Stimulated activated CD4-positive, alpha-beta T cell treated with anti-CD3 and anti-CD28 coated beads, Interleukin-1b, Interleukin-23, amount 100 ng/mL, for 4 hours (primary cell): ENCODE results near the gene MS4A6E.
"Not testable (repeated sequence)": the region's sequence is repeated elsewhere in the genome, so short reads cannot be mapped to it uniquely, and the experiment has no call there.

Source experiments
- DNase-seq, 2 donors: peaks; one replicate each; pipeline ENCODE4 v3.0.0-alpha.2; 2020; ENCODE audit warnings: low read depth in 2 of 2

MS4A6E gene

GRCh38 chr11:60336767-60337391 is 9.8 kb downstream of the MS4A6E start:
- no peak for DNase-seq

GRCh38 chr11:60338053-60338452 is 11.0 kb downstream of the MS4A6E start:
- no peak for DNase-seq

GRCh38 chr11:60339356-60339755 is 12.3 kb downstream of the MS4A6E start:
- DNase-seq, result no peak

- DNase-seq, result no peak
Observed at GRCh38 chr11:60343094-60343704, 16.1 kb downstream of the MS4A6E start.

GRCh38 chr11:60344146-60344545 is 17.1 kb downstream of the MS4A6E start:
- DNase-seq, result no peak

GRCh38 chr11:60345489-60345888 is 18.4 kb downstream of the MS4A6E start:
- DNase-seq, result no peak

- no peak for DNase-seq
Observed at GRCh38 chr11:60347084-60347797, 20.2 kb downstream of the MS4A6E start.

- no peak for DNase-seq
Observed at GRCh38 chr11:60348116-60348515, 21.1 kb downstream of the MS4A6E start.

GRCh38 chr11:60349990-60350389 is 22.9 kb downstream of the MS4A6E start:
- no peak for DNase-seq

GRCh38 chr11:60357771-60358170 is 30.7 kb downstream of the MS4A6E start:
- no peak for DNase-seq

GRCh38 chr11:60360621-60361020 is 33.6 kb downstream of the MS4A6E start:
- DNase-seq, result no peak

GRCh38 chr11:60362241-60362640 is 35.2 kb downstream of the MS4A6E start:
- no peak for DNase-seq

- DNase-seq, result peak; percentile 20 to 27
Observed at GRCh38 chr11:60363542-60364470, 36.8 kb downstream of the MS4A6E start.

- DNase-seq, result not testable (repeated sequence)
Observed at GRCh38 chr11:60366262-60366904, 39.3 kb downstream of the MS4A6E start.

GRCh38 chr11:60367009-60367408 is 40.0 kb downstream of the MS4A6E start:
- DNase-seq, result no peak

- no peak for DNase-seq
Observed at GRCh38 chr11:60367896-60368295, 40.8 kb downstream of the MS4A6E start.

- no peak for DNase-seq
Observed at GRCh38 chr11:60370252-60370810, 43.3 kb downstream of the MS4A6E start.

GRCh38 chr11:60370811-60371298 is 43.8 kb downstream of the MS4A6E start:
- DNase-seq, result no peak

GRCh38 chr11:60371386-60371785 is 44.3 kb downstream of the MS4A6E start:
- DNase-seq, result no peak

- DNase-seq, result no peak
Observed at GRCh38 chr11:60371854-60372253, 44.8 kb downstream of the MS4A6E start.

GRCh38 chr11:60372767-60373166 is 45.7 kb downstream of the MS4A6E start:
- DNase-seq, result no peak
